GM23248 (cell line): ENCODE measurements around the gene RAD50.

ENCODE experiments used
- EZH2 ChIP-seq: fragments of 200-600 bp; sonication (generic); IDR thresholded peaks from 2 replicates; pipeline ENCODE4 v1.6.1; 2018; ENCODE audit warnings: antibody characterized with exemption, mild to moderate bottlenecking; ENCODE audit not compliant: insufficient read depth, poor library complexity, severe bottlenecking
- EZH2phosphoT487 ChIP-seq: fragments of 200-600 bp; sonication (generic); IDR thresholded peaks from 2 replicates; pipeline ENCODE4 v1.6.1; 2018; ENCODE audit warnings: antibody characterized with exemption, moderate library complexity, mild to moderate bottlenecking, low read depth; ENCODE audit not compliant: insufficient read depth

DNA sequence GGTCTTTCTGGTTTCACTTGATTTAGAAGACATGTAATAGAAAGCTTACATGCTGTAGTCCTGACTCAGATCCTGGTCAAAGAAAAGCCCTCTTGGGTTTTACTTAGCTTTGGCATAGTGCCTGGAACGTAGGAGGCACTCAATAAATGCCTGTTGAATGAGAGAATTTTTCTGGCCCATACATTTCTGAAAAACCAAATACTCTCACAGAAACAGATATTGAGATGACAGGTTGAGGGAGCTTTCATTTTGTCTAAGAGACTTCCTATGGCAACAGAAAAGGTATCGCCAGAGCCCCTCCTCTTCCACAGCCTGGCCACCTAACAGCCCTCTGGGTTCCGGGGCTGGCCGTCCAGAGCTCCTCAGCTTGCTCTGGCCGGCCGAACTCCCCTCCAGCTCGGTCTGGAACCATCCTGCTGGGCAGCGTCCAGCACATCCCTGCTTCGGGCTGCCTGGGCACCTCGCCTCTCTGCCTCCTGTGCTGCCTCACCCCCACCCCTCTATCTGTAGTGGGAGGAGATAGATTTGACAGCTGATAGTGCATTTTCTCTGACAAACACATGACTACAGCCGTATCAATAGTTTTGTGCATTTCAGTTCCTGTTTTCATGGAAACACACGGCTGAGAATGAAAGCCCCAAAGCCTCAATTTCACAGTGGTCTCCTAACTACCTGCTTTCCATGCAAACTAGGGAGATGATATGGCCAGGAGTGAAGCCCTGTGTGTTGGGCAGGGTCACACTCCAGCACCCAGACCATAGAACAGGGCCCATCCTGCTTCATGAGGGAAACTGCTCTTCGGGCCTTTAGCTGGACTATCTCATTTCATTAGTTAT lies 118.1 kb downstream of the RAD50 start:
- no peak for TF ChIP-seq EZH2phosphoT487
- TF ChIP-seq EZH2: no peak
